HG03097 (cell line): ENCODE measurements around the gene DAND5.
"Not testable (repeated sequence)": the region's sequence is repeated elsewhere in the genome, so short reads cannot be mapped to it uniquely, and the experiment has no call there.

Experiments used
- ATAC-seq: cut with Tn5 transposase; IDR thresholded peaks from one replicate; pipeline ENCODE4 v1.9.1; 2021; ENCODE audit not compliant: unreplicated experiment, low FRiP score

Gene DAND5

DNA sequence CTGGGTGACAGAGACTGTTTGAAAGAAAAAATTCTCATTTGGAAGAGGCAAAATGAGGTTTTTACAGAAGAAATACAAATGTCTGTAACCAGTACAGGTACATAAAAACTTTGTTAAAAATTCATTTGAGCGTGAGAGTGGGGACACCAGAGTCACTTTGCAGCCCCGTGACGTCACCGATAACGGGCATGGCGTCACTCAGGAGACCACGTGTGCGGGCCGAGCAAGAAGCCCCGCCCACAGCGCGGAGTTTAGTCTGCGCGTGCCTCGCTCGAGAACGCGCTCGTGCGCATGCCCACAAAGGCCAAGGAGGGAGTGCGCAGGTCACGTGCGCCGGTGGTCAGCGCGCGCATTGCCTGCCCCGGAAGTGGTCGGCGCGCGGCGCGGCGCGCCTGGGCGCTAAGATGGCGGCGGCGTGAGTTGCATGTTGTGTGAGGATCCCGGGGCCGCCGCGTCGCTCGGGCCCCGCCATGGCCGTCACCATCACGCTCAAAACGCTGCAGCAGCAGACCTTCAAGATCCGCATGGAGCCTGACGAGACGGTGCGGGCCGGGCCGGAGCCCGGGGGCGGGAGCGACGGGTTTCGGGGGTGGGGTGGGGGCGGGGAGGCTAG is 23.8 kb upstream of the DAND5 start, which contains the start of gene RAD23A:
RAD23A (plus strand) TSS at position 384 of the 613 bp plus-strand sequence; CDS start at position 471, 87 bp downstream.
- peak; percentile 67 for ATAC-seq

DNA sequence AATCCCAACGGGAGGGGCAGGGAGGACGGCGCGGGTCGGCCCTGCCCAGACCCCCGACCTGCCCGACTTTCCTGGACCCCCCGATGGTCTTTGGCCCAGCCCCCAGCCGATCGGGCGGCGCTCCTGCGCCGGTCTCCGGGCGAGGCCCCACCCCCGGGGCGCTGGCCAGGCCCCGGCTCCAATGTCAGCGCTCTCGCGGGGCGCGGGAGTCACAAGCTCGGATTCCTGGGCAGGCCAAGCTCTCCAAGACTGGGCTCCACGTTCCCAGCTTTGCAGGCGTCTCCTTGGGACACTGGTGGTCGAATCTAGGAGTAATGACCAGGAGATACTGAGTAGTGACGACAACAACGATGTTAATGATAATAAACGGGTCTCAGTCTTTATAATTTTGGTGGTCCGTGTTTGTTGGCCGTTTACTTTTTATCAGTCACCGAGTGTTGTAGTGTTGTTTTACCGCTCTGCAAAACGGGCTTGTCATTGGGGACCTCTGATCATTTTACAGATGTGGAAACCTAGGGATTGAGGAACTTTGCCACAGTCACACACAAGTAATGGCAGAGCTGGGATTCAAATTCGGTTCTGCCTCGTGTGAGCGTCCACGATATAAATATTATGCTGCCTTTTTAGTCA is 23.2 kb upstream of the DAND5 start:
- peak; percentile 32 for ATAC-seq

DNA sequence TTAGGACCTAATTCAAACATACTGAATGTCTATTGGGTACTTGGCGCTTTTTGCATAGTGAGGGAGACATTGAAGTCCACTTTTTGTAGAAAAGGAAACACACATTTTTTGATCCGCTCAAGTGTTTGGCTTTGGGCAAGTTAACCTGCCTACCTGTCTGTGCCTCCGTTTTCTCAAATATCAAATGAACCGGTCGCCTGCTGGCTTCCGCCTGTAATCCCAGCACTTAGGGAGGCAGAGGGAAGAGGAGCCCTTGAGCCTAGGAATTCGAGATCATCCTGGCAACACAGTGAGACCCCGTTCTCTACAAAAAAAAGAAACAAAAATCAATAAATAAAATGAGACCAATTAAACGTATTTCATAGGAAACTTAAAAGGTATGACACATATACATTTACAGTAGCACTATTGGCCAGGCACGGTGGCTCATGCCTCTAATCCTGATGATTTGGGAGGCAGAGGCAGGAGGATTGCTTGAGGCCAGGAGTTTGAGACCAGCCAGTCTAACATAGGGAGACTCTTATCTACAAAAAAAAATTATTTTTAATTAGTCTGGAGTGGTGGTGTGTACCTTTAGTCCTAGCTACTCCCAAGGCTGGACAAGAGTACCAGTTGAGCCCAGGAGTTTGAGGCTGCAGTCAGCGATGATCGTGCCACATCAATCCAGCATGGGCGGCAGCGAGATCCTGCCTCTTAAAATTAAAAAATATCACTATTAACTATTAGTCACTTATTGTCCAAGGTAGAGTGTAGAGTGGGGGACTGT is 22.5 kb upstream of the DAND5 start:
- ATAC-seq = no peak

DNA sequence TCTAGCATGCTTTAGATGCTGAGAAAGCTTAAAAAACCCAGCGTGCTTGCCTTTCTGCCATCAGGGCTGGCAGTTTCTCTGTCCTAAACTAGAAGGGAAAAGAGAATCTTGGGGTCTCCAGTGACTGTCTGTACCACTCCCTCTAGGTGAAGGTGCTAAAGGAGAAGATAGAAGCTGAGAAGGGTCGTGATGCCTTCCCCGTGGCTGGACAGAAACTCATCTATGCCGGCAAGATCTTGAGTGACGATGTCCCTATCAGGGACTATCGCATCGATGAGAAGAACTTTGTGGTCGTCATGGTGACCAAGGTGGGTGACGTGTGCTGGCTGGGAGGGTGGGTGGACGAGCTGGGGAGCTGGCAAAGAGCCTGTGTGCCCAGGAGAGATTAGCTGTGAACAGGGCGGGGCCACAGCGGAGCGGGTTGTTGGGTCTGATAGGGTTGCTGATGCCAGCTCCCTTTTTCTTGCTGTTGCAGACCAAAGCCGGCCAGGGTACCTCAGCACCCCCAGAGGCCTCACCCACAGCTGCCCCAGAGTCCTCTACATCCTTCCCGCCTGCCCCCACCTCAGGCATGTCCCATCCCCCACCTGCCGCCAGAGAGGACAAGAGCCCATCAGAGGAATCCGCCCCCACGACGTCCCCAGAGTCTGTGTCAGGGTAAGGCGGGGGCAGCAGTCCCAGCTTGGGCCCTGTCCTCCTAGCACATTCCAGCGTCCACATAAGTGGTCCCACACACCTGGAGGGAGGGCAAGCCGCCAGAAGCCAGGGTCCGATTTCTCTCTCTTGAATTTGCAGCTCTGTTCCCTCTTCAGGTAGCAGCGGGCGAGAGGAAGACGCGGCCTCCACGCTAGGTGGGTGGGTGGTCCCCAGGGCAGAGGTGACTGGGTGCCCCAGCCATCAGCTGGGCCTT is 21.4 kb upstream of the DAND5 start:
- ATAC-seq = no peak

DNA sequence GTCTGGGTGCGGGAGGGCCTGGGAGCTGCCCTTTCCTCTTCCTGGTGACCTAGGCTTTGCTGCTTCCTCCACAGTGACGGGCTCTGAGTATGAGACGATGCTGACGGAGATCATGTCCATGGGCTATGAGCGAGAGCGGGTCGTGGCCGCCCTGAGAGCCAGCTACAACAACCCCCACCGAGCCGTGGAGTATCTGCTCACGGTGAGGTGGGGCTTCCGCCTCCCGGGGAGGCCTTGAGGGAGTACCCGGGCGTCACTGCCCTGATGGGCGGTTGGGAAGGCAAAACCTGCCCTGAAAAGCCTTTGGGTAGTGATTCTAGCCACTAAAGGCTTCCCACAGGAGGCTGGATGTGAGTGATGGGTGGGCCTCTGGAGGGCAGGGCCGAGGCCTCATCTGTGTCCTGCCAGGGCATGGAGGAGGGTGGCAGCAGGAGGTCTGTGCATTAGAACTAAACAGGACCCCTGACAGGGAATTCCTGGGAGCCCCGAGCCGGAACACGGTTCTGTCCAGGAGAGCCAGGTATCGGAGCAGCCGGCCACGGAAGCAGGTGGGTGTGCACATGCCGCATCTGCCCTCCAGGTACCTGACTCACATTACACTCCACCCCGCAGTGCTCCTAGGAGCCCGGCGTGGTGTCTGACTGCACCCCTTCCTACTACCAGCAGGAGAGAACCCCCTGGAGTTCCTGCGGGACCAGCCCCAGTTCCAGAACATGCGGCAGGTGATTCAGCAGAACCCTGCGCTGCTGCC is 20.6 kb upstream of the DAND5 start:
- ATAC-seq = no peak

DNA sequence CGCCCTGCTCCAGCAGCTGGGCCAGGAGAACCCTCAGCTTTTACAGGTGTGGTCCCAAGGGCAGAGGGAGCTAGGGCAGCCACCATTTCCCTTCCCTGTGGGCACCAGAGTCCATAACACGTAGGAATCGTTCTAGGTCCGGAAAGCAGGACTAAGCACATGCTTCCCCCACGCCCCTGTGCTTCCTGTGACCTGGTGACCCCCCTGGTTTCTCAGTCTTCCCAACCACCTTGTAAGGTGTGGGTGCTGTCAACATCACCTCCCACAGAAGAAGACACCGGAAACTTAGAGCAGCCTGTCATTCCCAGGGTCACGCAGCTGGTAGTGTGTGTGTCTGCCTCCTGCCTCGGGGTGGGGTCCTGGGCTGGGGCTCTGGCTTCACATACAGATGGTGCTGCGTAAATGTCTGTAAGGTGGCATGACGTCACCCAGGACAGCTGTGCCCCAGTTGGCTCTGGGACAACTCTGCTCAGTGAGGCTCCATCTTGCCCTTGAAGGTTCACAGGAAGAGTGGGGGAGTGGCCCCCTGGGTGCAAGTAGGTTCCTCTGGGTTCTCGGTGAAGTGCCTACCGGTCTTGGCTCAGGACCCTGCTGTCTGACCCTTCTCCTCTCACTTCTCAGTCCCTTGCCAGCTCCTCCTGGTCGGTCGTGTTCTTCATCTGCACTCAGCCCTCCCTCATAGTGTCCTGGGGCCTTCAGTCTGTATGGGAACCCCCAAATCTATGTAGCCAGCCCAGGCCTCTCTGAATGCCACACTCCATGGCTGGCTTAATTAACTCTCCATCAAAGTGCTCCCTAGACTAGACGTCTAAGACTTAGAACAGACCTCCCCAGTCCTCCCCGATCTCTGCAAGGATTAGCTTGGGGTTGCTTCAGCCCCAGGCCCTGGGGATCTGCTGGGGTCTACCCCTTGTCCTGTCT is 19.8 kb upstream of the DAND5 start:
- no peak for ATAC-seq

DNA sequence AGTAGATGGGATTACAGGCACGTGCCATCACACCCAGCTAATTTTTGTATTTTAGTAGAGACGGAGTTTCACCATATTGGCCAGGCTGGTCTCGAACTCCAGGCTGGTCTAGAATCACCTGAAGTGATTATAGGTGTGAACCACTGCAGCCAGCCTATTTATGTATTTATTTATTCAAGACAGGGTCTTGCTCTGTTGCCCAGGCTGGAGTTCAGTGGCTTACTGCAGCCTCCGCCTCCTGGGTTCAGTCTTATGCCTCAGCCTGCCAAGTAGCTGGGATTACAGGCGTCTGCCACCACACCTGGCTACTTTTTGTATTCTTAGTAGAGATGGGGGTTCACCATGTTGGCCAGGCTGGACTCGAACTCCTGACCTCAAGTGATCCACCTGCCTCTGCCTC is 17.3 kb upstream of the DAND5 start:
- ATAC-seq = not testable (repeated sequence)

DNA sequence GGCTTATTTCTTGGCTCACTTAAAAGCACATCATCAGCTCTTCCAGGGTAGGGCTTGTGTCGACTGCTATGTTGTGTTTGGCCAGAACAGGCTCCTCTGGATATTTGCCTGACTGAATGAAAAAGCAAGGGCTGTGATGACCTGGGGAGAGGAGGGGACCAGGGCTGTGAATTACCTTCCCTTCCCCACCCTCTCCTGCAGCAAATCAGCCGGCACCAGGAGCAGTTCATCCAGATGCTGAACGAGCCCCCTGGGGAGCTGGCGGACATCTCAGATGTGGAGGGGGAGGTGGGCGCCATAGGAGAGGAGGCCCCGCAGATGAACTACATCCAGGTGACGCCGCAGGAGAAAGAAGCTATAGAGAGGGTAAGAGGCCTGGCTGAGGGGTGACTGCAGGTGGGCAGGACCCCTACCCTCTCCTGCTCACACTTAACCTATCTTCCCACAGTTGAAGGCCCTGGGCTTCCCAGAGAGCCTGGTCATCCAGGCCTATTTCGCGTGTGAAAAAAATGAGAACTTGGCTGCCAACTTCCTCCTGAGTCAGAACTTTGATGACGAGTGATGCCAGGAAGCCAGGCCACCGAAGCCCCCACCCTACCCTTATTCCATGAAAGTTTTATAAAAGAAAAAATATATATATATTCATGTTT is 16.8 kb upstream of the DAND5 start:
- ATAC-seq = no peak

DNA sequence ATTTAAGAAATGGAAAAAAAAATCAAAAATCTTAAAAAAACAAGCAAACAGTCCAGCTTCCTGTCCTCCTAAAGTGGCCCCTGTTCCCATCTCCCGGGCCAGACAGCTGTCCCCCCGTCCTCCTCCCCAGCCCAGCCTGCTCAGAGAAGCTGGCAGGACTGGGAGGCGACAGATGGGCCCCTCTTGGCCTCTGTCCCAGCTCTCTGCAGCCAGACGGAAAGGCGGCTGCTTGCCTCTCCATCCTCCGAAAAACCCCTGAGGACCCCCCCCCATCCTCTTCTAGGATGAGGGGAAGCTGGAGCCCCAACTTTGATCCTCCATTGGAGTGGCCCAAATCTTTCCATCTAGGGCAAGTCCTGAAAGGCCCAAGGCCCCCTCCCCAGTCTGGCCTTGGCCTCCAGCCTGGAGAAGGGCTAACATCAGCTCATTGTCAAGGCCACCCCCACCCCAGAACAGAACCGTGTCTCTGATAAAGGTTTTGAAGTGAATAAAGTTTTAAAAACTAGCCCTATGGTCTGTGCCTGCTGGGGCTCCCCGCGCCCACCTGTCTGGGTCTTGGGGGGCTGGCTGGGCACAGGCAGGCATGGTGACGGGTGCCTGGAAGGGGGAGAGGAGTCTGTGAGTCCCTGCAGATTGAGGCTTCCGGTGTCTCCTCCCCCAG is 16.1 kb upstream of the DAND5 start:
- no peak for ATAC-seq

DNA sequence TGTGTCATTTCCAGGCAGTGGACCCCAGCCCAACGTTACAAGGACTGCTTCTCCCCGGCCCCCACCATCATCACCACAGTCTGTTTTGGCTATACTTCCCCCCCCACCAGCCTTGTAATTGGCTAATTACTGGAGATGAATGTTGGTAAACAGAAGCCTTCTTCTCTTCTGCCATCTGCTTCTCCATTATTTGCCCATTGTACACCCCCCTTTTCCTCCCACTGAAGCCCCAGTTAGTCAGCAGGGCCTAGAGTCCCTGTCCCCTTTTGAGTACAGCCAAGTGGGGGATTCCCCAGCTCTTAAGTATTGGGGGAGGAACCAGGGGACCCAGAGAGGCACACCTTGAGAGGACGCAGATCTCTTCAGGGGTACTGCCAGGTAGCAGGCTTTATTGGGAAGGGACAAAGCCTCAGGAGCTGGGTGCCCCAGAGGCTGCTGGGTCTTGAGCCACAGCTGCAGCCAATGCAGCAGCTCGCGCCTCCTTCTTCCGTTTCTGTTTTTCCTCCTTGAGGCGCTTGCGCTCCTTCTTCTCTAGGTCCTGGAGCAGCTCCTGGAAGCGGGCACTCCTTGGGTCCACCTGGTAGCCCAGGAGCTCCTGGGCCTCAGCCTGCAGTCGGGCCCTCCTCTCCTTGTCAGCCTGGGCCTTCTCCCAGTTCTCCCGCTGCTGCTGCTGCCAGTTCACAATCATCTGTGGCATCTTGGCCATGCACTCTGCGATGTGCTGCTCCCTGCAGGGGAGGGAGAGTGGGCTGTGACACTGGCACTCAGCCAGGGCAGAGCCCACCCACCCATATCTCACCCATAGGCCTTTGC is 15.4 kb upstream of the DAND5 start:
- ATAC-seq = no peak

DNA sequence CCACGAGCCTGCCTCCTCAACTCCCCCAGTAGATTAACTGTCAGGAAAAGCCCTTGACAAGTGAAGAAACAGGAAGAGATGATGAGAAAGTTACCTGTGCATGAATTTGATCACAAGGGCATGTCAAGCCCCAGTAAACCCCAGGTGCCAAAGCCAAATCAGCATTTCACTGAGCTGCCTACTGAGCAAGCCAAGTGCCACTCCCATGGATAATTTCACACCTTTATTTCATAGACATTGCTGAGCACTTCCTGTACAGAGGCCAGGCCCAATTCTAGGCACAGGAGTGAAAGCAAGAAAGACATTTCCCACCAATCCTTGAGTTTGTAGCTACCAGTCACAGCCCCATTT is 14.8 kb upstream of the DAND5 start:
- ATAC-seq = no peak

DNA sequence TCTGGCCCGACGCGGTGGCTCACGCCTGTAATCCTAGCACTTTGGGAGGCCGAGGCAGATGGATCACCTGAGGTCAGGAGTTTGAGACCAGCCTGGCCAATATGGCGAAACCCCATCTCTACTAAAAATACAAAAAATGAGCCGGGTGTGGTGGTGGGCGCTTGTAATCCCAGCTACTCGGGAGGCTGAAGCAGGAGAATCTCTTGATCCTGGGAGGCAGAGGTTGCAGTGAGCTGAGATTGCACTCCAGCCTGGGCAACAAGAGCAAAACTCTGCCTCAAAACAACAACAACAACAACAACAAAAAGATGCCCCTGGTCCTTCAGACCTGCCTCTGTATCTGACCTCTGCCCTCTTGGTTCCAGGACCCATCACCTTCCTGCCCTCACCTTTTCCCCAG is 13.8 kb upstream of the DAND5 start:
- ATAC-seq = not testable (repeated sequence)

DNA sequence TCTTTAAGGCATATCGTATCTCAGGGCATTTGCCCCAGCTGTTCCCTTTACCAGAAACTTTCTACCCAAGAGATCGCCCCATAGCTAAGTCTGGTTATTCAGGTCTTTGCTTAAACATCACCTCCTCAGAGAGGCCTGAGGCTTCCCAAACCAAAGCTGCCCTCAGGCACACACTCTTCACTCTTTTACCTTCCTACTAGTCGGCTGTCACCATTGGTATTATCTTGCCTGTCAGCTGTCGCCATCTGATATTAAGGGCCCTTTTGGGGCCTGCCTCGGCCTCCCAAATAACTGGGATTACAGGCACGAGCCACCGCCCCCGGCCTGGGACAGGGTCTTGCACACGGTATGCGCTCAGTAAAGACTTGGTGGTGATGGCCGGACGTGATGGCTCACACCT is 13.4 kb upstream of the DAND5 start:
- ATAC-seq = no peak

DNA sequence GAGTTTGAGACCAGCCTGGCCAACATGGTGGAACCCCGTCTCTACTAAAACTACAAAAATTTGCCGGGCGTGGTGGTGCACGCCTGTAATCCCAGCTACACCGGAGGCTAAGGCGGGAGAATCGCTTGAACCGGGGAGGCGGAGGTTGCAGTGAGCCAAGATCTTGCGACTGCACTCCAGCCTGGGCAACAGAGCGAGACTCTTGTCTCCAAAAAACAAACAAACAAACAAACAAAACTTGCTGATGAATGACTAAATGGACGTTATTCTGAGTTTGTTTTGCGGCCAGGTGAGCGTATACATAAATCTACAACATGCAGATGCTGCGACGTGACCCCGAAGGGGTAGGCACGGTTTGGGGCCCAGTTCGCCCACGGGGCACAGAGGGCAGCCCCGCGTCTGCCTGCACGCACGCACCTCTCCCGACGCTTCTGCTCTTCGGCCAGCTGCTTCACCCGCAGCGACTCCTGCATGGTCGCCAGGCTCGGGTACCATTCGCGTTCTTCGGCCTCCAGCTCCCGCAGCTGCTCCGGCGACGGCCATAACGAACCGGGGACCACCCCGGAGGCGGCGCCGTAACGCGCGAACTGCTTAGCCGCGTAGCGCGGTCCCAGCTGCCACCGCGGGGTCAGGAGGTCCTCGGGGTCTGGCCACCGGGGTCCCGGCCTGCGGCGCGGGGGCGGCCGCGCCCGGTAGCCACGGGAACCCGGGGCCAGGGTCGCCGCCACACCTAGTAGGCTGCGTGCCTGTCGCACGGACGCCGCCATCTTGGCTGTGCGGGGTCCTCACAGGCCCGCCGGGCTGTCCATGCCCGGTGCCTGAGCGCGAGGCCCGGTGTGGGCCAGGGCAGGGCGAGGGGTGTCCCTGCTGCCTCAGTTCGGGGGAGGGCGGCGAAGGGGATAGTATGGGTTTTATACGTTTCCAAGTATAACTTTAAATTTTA is 12.7 kb upstream of the DAND5 start, which contains the start of gene GADD45GIP1:
GADD45GIP1 (minus strand) TSS at position 778 of the 943 bp plus-strand sequence; CDS start at position 767, 11 bp downstream.
- ATAC-seq = no peak

DNA sequence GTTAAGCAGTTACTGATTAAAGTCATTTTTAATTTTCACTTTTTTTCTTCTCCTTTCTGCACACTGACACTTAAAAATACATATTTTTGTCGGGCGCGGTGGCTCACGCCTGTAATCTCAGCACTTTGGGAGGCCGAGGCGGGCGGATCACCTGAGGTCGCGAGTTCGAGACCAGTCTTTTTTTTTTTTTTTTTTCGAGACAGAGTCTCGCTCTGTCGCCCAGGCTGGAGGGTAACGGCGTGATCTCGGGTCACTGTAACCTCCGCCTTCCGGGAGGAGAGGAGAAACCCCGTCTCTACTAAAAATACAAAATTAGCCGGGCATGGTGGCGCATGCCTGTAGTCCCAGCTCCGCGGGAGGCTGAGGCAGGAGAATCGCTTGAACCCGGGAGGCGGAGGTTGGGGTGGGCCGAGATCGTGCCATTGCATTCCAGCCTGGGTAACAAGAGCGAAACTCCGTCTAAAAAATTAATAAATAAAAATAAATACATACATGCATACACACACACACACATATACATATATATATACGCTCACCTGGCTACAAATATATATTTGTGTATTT is 11.9 kb upstream of the DAND5 start:
- ATAC-seq = not testable (repeated sequence)

DNA sequence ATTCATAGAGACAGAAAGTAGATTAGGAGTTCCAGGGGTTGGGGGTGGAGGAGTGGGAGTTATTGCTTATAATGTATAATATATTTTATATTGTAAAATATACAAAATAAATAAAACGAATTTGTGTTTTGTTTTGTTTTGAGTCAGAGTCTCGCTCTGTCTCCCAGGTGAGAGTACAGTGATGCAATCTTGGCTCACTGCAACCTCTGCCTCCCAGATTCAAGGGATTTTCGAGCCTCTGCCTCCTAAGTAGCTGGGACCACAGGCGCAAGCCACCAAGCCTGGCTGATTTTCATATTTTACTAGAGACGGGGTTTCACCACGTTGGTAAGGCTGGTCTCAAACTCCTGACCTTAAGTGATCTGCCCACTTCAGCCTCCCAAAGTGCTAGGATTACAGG is 9.9 kb upstream of the DAND5 start:
- ATAC-seq = no peak
